B cell (primary cell): Measurements from ENCODE around the gene NRN1L. TPM values are rescaled to one million over a fixed set of nuclear protein-coding genes. Genes with fewer than 3 reads are reported as not detected.

Experiments
- ATAC-seq: fragments of 200-7000 bp; cut with Tn5 transposase; one replicate; pipeline ENCODE4 v1.10.0; 2021; ENCODE audit warnings: low read depth, mild to moderate bottlenecking, moderate number of reproducible peaks, moderate library complexity
- CTCF ChIA-PET: fragments of 350-600 bp; sonication (Branson Sonifier 250); formaldehyde crosslinking; loops from one replicate; lab custom pipeline; 2021; ENCODE audit warnings: antibody characterized with exemption, inconsistent platforms; lab: Charles Lee
- POLR2A ChIA-PET: fragments of 350-600 bp; sonication (Branson Sonifier 250); formaldehyde crosslinking; loops from one replicate; lab custom pipeline; 2021; ENCODE audit warnings: antibody characterized with exemption; lab: Charles Lee
- DNase-seq: peaks from one replicate; pipeline ENCODE4 v3.0.0; 2013
- H2AFZ ChIP-seq: 2 replicates; pipeline ENCODE4 v1.6.1; 2012; ENCODE audit warnings: mild to moderate bottlenecking, low read depth, low read length; ENCODE audit not compliant: insufficient read depth, poor library complexity, severe bottlenecking
- H3K27ac ChIP-seq, 2 donors: 1 replicate in 1 of 2; 2 replicates in 1 of 2; pipeline ENCODE4 v1.5.1; 2012 to 2013; ENCODE audit warnings: low read length in 2 of 2, mild to moderate bottlenecking in 2 of 2, moderate library complexity in 1 of 2
- H3K27me3 ChIP-seq, 4 experiments: fragments of 200-600 bp in 1 of 4; sonication (generic) in 1 of 4; replicated peaks in 1 of 4; 1 replicate in 2 of 4; 2 replicates in 2 of 4; pipeline versions ENCODE4 v1.6.1 to v1.7.0; 2013 to 2016; ENCODE audit warnings: low read length in 3 of 4, mild to moderate bottlenecking in 2 of 4, mixed read lengths in 1 of 4, moderate library complexity in 1 of 4; ENCODE audit not compliant: insufficient read depth in 4 of 4, control insufficient read depth in 3 of 4; ENCODE audit errors: control extremely low read depth in 1 of 4
- H3K36me3 ChIP-seq, 2 experiments: replicated peaks in 1 of 2; 1 replicate in 1 of 2; 2 replicates in 1 of 2; pipeline versions ENCODE4 v1.6.1 to v1.7.1; 2013; ENCODE audit warnings: low read length in 1 of 2; ENCODE audit not compliant: insufficient read depth in 2 of 2, control insufficient read depth in 1 of 2; ENCODE audit errors: control extremely low read depth in 1 of 2, extremely low read depth in 1 of 2
- H3K4me1 ChIP-seq, 2 donors: fragments of 200-600 bp in 1 of 2; sonication (generic) in 1 of 2; 1 replicate in 1 of 2; 2 replicates in 1 of 2; pipeline versions ENCODE4 v1.5.1 to v1.6.1; 2013 to 2017; ENCODE audit warnings: low read length in 2 of 2; ENCODE audit not compliant: control insufficient read depth in 2 of 2, insufficient read depth in 2 of 2
- H3K4me2 ChIP-seq: replicated peaks from 2 replicates; pipeline ENCODE3; 2012; ENCODE audit warnings: mild to moderate bottlenecking, low read depth, low read length; ENCODE audit not compliant: poor library complexity, severe bottlenecking
- H3K4me3 ChIP-seq, 5 experiments: fragments of 200-600 bp in 1 of 5; sonication (generic) in 1 of 5; 1 replicate in 3 of 5; 2 replicates in 2 of 5; pipeline versions ENCODE4 v1.5.1 to v1.7.0; 2011 to 2016; ENCODE audit warnings: low read length in 4 of 5, mild to moderate bottlenecking in 4 of 5, low read depth in 2 of 5, control low read depth in 1 of 5, moderate library complexity in 1 of 5; ENCODE audit not compliant: insufficient read depth in 1 of 5; ENCODE audit errors: control extremely low read depth in 1 of 5, extremely low read depth in 1 of 5
- H3K79me2 ChIP-seq: fragments of 200-600 bp; sonication (generic); one replicate; pipeline ENCODE4 v1.6.0; 2016; ENCODE audit warnings: low read length; ENCODE audit not compliant: control insufficient read depth, insufficient read depth
- H3K9ac ChIP-seq: fragments of 200-600 bp; sonication (generic); 2 replicates; pipeline ENCODE4 v1.6.1; 2017; ENCODE audit warnings: mild to moderate bottlenecking, low read length, moderate library complexity
- H3K9me3 ChIP-seq, 3 donors: one replicate each; pipeline versions ENCODE4 v1.6.1 to v1.7.1; 2013; ENCODE audit warnings: low read length in 2 of 3; ENCODE audit not compliant: control insufficient read depth in 2 of 3, insufficient read depth in 1 of 3; ENCODE audit errors: control extremely low read depth in 1 of 3
- H4K20me1 ChIP-seq: 2 replicates; pipeline ENCODE4 v1.6.0; 2012; ENCODE audit warnings: mild to moderate bottlenecking, low read length; ENCODE audit not compliant: insufficient read depth, control insufficient read depth, poor library complexity, severe bottlenecking
- H3K27ac Mint-ChIP-seq: one replicate; pipeline ENCODE4 v1.8.0; 2021; ENCODE audit warnings: mixed read lengths
- H3K27me3 Mint-ChIP-seq: one replicate; pipeline ENCODE4 v1.8.0; 2021; ENCODE audit warnings: mixed read lengths
- H3K4me1 Mint-ChIP-seq: one replicate; pipeline ENCODE4 v1.8.0; 2021; ENCODE audit warnings: mixed read lengths
- H3K4me3 Mint-ChIP-seq: one replicate; pipeline ENCODE4 v1.8.0; 2021; ENCODE audit warnings: mixed read lengths
- H3K9me3 Mint-ChIP-seq: one replicate; pipeline ENCODE4 v1.8.0; 2022; ENCODE audit warnings: mixed read lengths; ENCODE audit not compliant: insufficient read depth
- CTCF ChIP-seq: fragments of 200-600 bp; IDR thresholded peaks from one replicate; pipeline ENCODE4 v1.8.0; 2022; ENCODE audit warnings: antibody characterized with exemption, mild to moderate bottlenecking
- EZH2 ChIP-seq: IDR thresholded peaks from 2 replicates; pipeline ENCODE4 v1.6.1; 2012; ENCODE audit warnings: borderline replicate concordance, low read depth, mild to moderate bottlenecking, moderate library complexity, low read length; ENCODE audit not compliant: insufficient read depth, poor library complexity, severe bottlenecking
- WGBS: methylation state at CpG from one replicate; pipeline ENCODE4 v1.1.5; 2013; ENCODE audit warnings: missing lambda C conversion rate; ENCODE audit not compliant: insufficient coverage; 5-methylcytosine and 5-hydroxymethylcytosine counted together
- intact Hi-C: fragments of 100-400 bp; cut with micrococcal nuclease; formaldehyde crosslinking; loops from one replicate; pipeline ENCODE4 v1.10.0; 2022
- polyA plus RNA-seq: library from polyadenylated mRNA; depleted of rRNA; stranded (reverse); fragments of >200 nt; gene quantifications from 2 replicates; pipeline ENCODE4 v1.2.3, GENCODE V29; 2012
- total RNA-seq, 2 donors: library from RNA; stranded (reverse); fragments of 120-200 nt in 1 of 2; gene quantifications; 1 replicate in 1 of 2; 2 replicates in 1 of 2; pipeline versions ENCODE4 v1.2.3 to v1.2.4, GENCODE V29; 2013 to 2022

NRN1L gene
- total and polyA plus RNA-seq, 2 donors (not counting 1 experiment from before 2014, with no cell fraction given), result 2.1 to 4.1 TPM

GRCh38 chr16:67843343-67843765, 41.3 kb upstream of the NRN1L start:
- intact Hi-C loops, result loop anchor here (2.0 to 10.0 kb wide), 2 partner anchors 183 to 1089 kb away; partner anchors contain the start of genes ACD, DYNC1LI2 and PARD6A
- H3K9me3 Mint-ChIP-seq, result no peaks in the 10 kb centered on the region
- WGBS, result 21% methylated on average over 11 of the region's 11 CpGs
- Histone ChIP-seq H3K4me2 (peak overlapping the region; percentile 97), H3K36me3 (no peaks in the 10 kb centered on the region), H3K4me3 (peak overlapping the region; percentile 19 to 91 (median 74)), H3K9ac (peak overlapping the region; percentile 83), H2AFZ (peak overlapping the region; percentile 99), H3K9me3 (peaks cover 0 to 5% (median 0%) of the 10 kb centered on the region in 3 donors), H3K27me3 (no peaks in the 10 kb centered on the region), H3K4me1 (peaks cover 39 to 53% of the 10 kb centered on the region in 2 donors), H3K79me2 (peaks cover 37% of the 10 kb centered on the region), H3K27ac (peak overlapping the region; percentile 25 to 87), H4K20me1 (peaks cover 27% of the 10 kb centered on the region)
- peaks cover 45% of the 10 kb centered on the region for H3K4me1 Mint-ChIP-seq
- DNase-seq, result no peak
- peak overlapping the region; percentile 97 for H3K27ac Mint-ChIP-seq
- peak overlapping the region; percentile 95 for H3K4me3 Mint-ChIP-seq
- no peak for TF ChIP-seq CTCF
- TF ChIP-seq EZH2, result no peak
- ATAC-seq, result no peak
- H3K27me3 Mint-ChIP-seq, result no peaks in the 10 kb centered on the region
- CTCF ChIA-PET, result interaction anchor here (1.0 to 3.5 kb wide), 6 partner anchors 10 to 197 kb away, joined by 3 to 13 read pairs (median 8); no protein-coding TSS in a partner anchor
- POLR2A ChIA-PET, result no interaction called here

GRCh38 chr16:67844497-67844896, 40.2 kb upstream of the NRN1L start:
- WGBS, result 100% methylated on average over 1 of the region's 4 CpGs
- no peak overlapping the region for H3K4me3 ChIP-seq
- peaks cover 39 to 53% of the 10 kb centered on the region in 2 donors for H3K4me1 ChIP-seq
- H2AFZ ChIP-seq, result no peak overlapping the region
- H3K36me3 ChIP-seq, result no peaks in the 10 kb centered on the region
- no peaks in the 10 kb centered on the region for H3K27me3 ChIP-seq
- no peak for TF ChIP-seq CTCF
- TF ChIP-seq EZH2, result no peak
- DNase-seq (no peak), ATAC-seq (no peak)
- H3K9me3 ChIP-seq, result peaks cover 0 to 5% (median 0%) of the 10 kb centered on the region in 3 donors
- no peak overlapping the region for H3K27ac ChIP-seq
- H4K20me1 ChIP-seq, result peaks cover 36% of the 10 kb centered on the region
- Mint-ChIP-seq H3K4me3 (peak overlapping the region; percentile 53), H3K9me3 (no peaks in the 10 kb centered on the region), H3K27me3 (no peaks in the 10 kb centered on the region), H3K4me1 (peaks cover 50% of the 10 kb centered on the region), H3K27ac (peak overlapping the region; percentile 70)
- H3K9ac ChIP-seq, result no peak overlapping the region
- CTCF ChIA-PET, result interaction anchor here (0.6 to 3.5 kb wide), 9 partner anchors 11 to 324 kb away, joined by 3 to 13 read pairs (median 4); partner anchors contain the start of genes DDX28, DUS2 and NFATC3
- peaks cover 49% of the 10 kb centered on the region for H3K79me2 ChIP-seq
- peak overlapping the region; percentile 97 for H3K4me2 ChIP-seq
- intact Hi-C loops, result loop anchor here (10.0 kb wide), 1 partner anchor 1090 kb away; the partner anchor contains the start of gene DYNC1LI2
- POLR2A ChIA-PET, result no interaction called here
